Astrocyte (in vitro differentiated cells and primary cell): Measurements from ENCODE around the gene SETD7.

Experiments
- CTCF ChIP-seq: IDR thresholded peaks from 2 replicates; pipeline ENCODE4 v1.5.1; 2011; ENCODE audit warnings: low read depth, mild to moderate bottlenecking, inconsistent platforms, low read length, moderate library complexity; ENCODE audit not compliant: insufficient read depth
- EZH2 ChIP-seq: IDR thresholded peaks from 2 replicates; pipeline ENCODE4 v1.6.1; 2012; ENCODE audit warnings: mild to moderate bottlenecking, low read length, inconsistent platforms; ENCODE audit not compliant: insufficient read depth

GRCh38 chr4:139514382-139515059 lies 41.5 kb downstream of the SETD7 start:
- TF ChIP-seq CTCF = no peak
- no peak for TF ChIP-seq EZH2
